ENCODE measurements around the gene PPM1K. TPM values are rescaled to one million over a fixed set of nuclear protein-coding genes. Genes with fewer than 3 reads are reported as not detected.

Gene PPM1K
- total RNA-seq, 2 experiments from 2014 or later, result 65.7 to 87.7 TPM

DNA sequence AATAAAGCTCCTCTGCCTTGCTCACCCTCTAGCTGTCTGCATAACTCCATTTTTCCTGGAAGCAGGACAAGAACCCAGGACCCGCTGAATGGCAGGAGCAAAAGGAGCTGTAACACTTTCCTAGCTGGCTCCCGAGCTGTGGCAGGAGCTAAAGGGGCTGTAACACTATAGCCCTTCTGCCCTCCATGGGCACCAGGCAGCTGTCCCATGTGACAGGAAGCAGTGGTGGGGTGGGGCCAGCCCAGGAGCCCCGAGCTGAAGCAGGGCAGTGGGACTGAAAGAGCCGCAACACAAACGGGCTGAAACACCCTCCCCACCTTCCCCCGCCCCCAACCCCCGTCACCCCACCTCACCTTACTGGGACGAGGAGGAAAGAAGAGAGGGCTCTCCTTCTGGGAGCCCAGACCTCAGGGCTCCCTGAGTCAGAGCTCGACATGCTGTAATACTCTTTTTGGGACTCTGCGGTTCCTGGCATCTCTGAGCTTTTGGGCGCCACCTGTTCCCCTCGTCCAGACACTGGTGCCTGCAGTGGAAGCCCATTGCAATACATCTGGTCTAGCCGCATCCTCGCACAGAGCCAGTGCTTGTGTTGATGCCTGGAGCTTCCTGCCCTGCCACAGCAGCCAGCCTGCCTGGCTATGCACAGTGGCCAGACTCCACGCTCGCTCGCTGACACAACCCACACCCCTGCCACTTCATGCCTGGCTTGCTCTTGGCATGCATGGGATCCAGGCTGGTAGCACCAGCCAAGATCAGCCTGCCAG, 39.4 kb downstream of the PPM1K start:
- intact Hi-C loops (cut with micrococcal nuclease; ENCODE audit: unreplicated experiment), result no loop called here
- Histone ChIP-seq H2AFZ (ENCODE audit: low read length) (peak overlapping the region; percentile 93), H4K20me1 (ENCODE audit: insufficient read depth, low read length) (no peaks in the 10 kb centered on the region), H3K9me3 (ENCODE audit: low read length) (no peaks in the 10 kb centered on the region), H3K9me2 (ENCODE audit: insufficient read depth, low read length) (no peaks in the 10 kb centered on the region), H3K27ac (ENCODE audit: low read depth, low read length, poor library complexity, severe bottlenecking) (no peak overlapping the region), H3K36me3 (ENCODE audit: insufficient read depth, low read length) (no peaks in the 10 kb centered on the region), H3K4me2 (ENCODE audit: low read length) (peak overlapping the region; percentile 32; the same call in 1 of the 2 replicates), H3K4me3 (ENCODE audit: low read depth, low read length, poor library complexity, severe bottlenecking) (no peak overlapping the region), H3K4me1 (ENCODE audit: insufficient read depth, low read length, poor library complexity, severe bottlenecking) (peaks cover 7% of the 10 kb centered on the region), H3K79me2 (ENCODE audit: insufficient read depth, low read depth, low read length) (no peaks in the 10 kb centered on the region)
- DNase-seq (ENCODE audit: low spot score), result peak; percentile 41
- ChIA-PET POLR2A (interaction anchor here (0.6 to 1.7 kb wide), 6 partner anchors 9 to 947 kb away, joined by 3 to 4 read pairs (median 3); no protein-coding TSS in a partner anchor), CTCF (ENCODE audit: unreplicated experiment) (interaction anchor here (0.6 kb wide), 2 partner anchors 52 to 280 kb away, joined by 3 read pairs; no protein-coding TSS in a partner anchor)
- no TSS peak for BruUV-seq (replicated peaks)
- no peak for TF ChIP-seq EZH2phosphoT487 (IDR thresholded peaks at IDR 0.05; ENCODE audit: borderline replicate concordance, low read depth, low read length)
- TF ChIP-seq CTCF (conservative IDR thresholded peaks at IDR 0.05; ENCODE audit: low read length), result no peak

GRCh38 chr4:88244056-88244455, 40.3 kb downstream of the PPM1K start:
- no peaks in the 10 kb centered on the region for H3K79me2 ChIP-seq (ENCODE audit: insufficient read depth, low read depth, low read length)
- no peak overlapping the region for H3K4me3 ChIP-seq (ENCODE audit: low read depth, low read length, poor library complexity, severe bottlenecking)
- no peaks in the 10 kb centered on the region for H4K20me1 ChIP-seq (ENCODE audit: insufficient read depth, low read length)
- H3K4me2 ChIP-seq (ENCODE audit: low read length), result no peak overlapping the region
- H2AFZ ChIP-seq (ENCODE audit: low read length), result no peak overlapping the region
- intact Hi-C loops (cut with micrococcal nuclease; ENCODE audit: unreplicated experiment), result no loop called here
- H3K9me3 ChIP-seq (ENCODE audit: low read length), result no peaks in the 10 kb centered on the region
- TF ChIP-seq EZH2phosphoT487 (IDR thresholded peaks at IDR 0.05; ENCODE audit: borderline replicate concordance, low read depth, low read length), result no peak
- no peak for TF ChIP-seq CTCF (conservative IDR thresholded peaks at IDR 0.05; ENCODE audit: low read length)
- BruUV-seq (replicated peaks), result no TSS peak
- no peak overlapping the region for H3K27ac ChIP-seq (ENCODE audit: low read depth, low read length, poor library complexity, severe bottlenecking)
- no peaks in the 10 kb centered on the region for H3K36me3 ChIP-seq (ENCODE audit: insufficient read depth, low read length)
- ChIA-PET POLR2A (interaction anchor here (1.7 kb wide), 1 partner anchor 32 kb away, joined by 4 read pairs; no protein-coding TSS in a partner anchor), CTCF (ENCODE audit: unreplicated experiment) (no interaction called here)
- no peak for DNase-seq (ENCODE audit: low spot score)
- H3K4me1 ChIP-seq (ENCODE audit: insufficient read depth, low read length, poor library complexity, severe bottlenecking), result peaks cover 7% of the 10 kb centered on the region
- no peaks in the 10 kb centered on the region for H3K9me2 ChIP-seq (ENCODE audit: insufficient read depth, low read length)

DNA sequence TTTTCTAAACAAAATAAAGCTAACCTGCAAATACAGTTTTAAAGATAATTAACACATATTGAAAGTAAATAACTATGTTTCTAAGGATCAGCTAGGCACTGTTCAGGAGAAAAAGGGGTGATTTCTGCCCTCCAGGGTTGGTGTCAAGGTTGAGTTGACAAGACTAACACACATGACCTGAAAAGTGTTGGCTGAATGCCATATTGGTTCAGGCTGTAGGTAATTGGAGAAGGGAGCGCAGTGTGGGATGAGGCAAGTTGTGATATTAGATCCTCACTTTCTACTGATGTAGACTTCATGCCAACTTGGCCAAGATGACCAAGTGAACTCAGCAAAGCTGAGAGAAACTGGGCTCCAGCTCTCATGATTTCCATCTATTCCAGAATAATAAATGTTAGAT, 42.2 kb downstream of the PPM1K start:
- no peaks in the 10 kb centered on the region for H3K79me2 ChIP-seq (ENCODE audit: insufficient read depth, low read depth, low read length)
- CTCF ChIA-PET (ENCODE audit: unreplicated experiment), result no interaction called here
- no TSS peak for BruUV-seq (replicated peaks)
- no peak overlapping the region for H3K4me2 ChIP-seq (ENCODE audit: low read length)
- DNase-seq (ENCODE audit: low spot score), result no peak
- no peaks in the 10 kb centered on the region for H3K36me3 ChIP-seq (ENCODE audit: insufficient read depth, low read length)
- intact Hi-C loops (cut with micrococcal nuclease; ENCODE audit: unreplicated experiment), result no loop called here
- no peaks in the 10 kb centered on the region for H4K20me1 ChIP-seq (ENCODE audit: insufficient read depth, low read length)
- H3K4me3 ChIP-seq (ENCODE audit: low read depth, low read length, poor library complexity, severe bottlenecking), result no peak overlapping the region
- H3K9me3 ChIP-seq (ENCODE audit: low read length), result no peaks in the 10 kb centered on the region
- TF ChIP-seq EZH2phosphoT487 (IDR thresholded peaks at IDR 0.05; ENCODE audit: borderline replicate concordance, low read depth, low read length) (no peak), CTCF (conservative IDR thresholded peaks at IDR 0.05; ENCODE audit: low read length) (no peak)
- H3K9me2 ChIP-seq (ENCODE audit: insufficient read depth, low read length), result no peaks in the 10 kb centered on the region
- H3K27ac ChIP-seq (ENCODE audit: low read depth, low read length, poor library complexity, severe bottlenecking), result no peak overlapping the region
- POLR2A ChIA-PET, result interaction anchor here (0.6 to 1.4 kb wide), 4 partner anchors 11 to 776 kb away, joined by 3 to 8 read pairs (median 4); no protein-coding TSS in a partner anchor
- H2AFZ ChIP-seq (ENCODE audit: low read length), result no peak overlapping the region
- peaks cover 7% of the 10 kb centered on the region for H3K4me1 ChIP-seq (ENCODE audit: insufficient read depth, low read length, poor library complexity, severe bottlenecking)
